ENCODE results near the gene MGST2.

DNA sequence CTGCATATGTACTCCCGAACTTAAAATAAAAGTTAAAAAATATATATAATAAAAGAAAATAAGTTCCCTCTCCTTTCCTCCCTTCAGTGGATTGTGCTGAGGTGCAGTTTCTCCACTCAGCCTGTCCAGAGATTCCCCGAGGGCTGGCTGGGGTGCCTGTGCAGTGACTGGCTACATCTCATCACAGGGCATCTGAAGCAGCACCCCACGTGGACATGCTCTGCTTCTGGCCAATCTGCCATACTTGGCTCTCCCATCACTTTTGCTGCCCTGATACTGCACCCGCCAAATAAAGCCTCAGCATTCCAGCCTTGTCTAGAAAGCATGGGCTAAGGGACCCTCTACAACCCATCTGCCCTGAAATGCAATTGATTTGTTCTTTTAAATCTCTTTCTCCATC is 11.1 kb upstream of the MGST2 start:
- TF ChIP-seq CTCF (conservative IDR thresholded peaks at IDR 0.05; ENCODE audit: low read depth in 2 of 2) (no peak), EZH2 (IDR thresholded peaks at IDR 0.05; ENCODE audit: low read depth, unreplicated experiment) (no peak), POLR2AphosphoS5 (IDR thresholded peaks at IDR 0.05; ENCODE audit: low read depth) (no peak), ZNF114 (CRISPR knock-in tag; IDR thresholded peaks at IDR 0.05) (no peak), JUNB (IDR thresholded peaks at IDR 0.05; ENCODE audit: unreplicated experiment) (no peak), CREB1 (CRISPR knock-in tag; IDR thresholded peaks at IDR 0.05; ENCODE audit: low read depth) (no peak), STAT1 (IDR thresholded peaks at IDR 0.05; ENCODE audit: unreplicated experiment) (no peak)
- TF ChIP-seq, protein P1, sequence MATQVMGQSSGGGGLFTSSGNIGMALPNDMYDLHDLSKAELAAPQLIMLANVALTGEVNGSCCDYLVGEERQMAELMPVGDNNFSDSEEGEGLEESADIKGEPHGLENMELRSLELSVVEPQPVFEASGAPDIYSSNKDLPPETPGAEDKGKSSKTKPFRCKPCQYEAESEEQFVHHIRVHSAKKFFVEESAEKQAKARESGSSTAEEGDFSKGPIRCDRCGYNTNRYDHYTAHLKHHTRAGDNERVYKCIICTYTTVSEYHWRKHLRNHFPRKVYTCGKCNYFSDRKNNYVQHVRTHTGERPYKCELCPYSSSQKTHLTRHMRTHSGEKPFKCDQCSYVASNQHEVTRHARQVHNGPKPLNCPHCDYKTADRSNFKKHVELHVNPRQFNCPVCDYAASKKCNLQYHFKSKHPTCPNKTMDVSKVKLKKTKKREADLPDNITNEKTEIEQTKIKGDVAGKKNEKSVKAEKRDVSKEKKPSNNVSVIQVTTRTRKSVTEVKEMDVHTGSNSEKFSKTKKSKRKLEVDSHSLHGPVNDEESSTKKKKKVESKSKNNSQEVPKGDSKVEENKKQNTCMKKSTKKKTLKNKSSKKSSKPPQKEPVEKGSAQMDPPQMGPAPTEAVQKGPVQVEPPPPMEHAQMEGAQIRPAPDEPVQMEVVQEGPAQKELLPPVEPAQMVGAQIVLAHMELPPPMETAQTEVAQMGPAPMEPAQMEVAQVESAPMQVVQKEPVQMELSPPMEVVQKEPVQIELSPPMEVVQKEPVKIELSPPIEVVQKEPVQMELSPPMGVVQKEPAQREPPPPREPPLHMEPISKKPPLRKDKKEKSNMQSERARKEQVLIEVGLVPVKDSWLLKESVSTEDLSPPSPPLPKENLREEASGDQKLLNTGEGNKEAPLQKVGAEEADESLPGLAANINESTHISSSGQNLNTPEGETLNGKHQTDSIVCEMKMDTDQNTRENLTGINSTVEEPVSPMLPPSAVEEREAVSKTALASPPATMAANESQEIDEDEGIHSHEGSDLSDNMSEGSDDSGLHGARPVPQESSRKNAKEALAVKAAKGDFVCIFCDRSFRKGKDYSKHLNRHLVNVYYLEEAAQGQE (IDR thresholded peaks at IDR 0.05; ENCODE audit: unreplicated experiment) = no peak

Data from GM23338 (cell line).